ENCODE data around the gene PHACTR2. TPM values are rescaled to one million over a fixed set of nuclear protein-coding genes. Genes with fewer than 3 reads are reported as not detected.

PHACTR2 gene
- total and polyA plus RNA-seq, 2 of the 13 experiments (the other 11 are each of a cell fraction or from before 2014, with no cell fraction given) = 11.3 to 28.2 TPM

DNA sequence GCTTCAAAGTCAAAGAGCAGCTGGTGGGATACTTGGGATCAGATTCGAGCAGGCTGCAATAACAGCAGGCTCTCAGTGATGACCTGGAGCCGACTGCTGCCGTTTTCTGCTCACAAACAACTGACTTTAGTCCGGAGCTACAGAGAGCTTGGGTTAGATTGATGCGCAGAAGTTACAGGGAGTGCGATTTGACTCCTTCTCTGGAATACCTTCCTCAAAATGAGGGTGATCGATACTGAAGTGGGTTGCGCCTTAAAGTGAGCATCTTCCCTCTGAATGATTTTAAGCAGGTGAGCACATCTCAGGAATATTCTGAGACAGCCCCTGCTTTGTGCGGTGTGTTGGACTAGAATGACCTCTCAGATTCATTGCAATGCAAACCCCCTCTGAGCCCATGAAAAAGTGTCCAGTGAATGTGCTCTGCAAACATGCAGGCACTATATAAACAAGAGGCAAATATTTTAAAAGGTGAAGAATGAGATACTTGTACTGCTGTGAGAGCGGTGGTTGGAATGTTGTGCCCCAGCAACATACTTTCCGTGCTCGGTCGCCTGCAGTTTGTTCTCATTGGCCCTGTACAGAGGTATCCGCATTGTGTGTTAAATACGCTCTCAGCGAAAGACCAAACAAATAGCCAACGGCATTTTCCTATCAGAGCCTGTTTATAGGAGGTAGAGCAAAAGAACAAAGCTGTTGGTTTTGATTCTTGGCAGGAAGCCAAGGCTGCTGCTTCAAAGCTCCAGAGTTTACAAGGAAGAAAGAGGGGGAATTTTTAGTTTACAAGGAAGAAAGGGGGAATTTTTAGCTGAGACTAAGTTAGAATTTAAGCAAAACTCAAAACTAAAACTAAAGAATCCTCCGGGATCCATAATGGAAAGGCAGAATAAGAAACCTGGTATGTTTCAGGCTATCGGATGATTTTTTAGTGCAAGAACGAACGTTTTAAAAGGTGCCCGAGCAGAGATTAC is 67.7 kb downstream of the PHACTR2 start (continued):
- TF ChIP-seq, protein P1, sequence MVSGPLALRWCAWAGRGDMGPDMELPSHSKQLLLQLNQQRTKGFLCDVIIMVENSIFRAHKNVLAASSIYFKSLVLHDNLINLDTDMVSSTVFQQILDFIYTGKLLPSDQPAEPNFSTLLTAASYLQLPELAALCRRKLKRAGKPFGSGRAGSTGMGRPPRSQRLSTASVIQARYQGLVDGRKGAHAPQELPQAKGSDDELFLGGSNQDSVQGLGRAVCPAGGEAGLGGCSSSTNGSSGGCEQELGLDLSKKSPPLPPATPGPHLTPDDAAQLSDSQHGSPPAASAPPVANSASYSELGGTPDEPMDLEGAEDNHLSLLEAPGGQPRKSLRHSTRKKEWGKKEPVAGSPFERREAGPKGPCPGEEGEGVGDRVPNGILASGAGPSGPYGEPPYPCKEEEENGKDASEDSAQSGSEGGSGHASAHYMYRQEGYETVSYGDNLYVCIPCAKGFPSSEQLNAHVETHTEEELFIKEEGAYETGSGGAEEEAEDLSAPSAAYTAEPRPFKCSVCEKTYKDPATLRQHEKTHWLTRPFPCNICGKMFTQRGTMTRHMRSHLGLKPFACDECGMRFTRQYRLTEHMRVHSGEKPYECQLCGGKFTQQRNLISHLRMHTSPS (CRISPR knock-in tag; IDR thresholded peaks at IDR 0.05; ENCODE audit: low read depth) = no peak
- TF ChIP-seq REXO4 (CRISPR knock-in tag; IDR thresholded peaks at IDR 0.05; ENCODE audit: borderline replicate concordance) (no peak), ZNF124 (CRISPR knock-in tag; IDR thresholded peaks at IDR 0.05) (peak; percentile 92), ZNF761 (CRISPR knock-in tag; conservative IDR thresholded peaks at IDR 0.05) (no peak), ZNF713 (CRISPR knock-in tag; IDR thresholded peaks at IDR 0.05) (no peak), ZSCAN9 (CRISPR knock-in tag; IDR thresholded peaks at IDR 0.05; ENCODE audit: borderline replicate concordance) (peak; percentile 55; the same call in 1 of the 2 replicates), ZNF781 (CRISPR knock-in tag; IDR thresholded peaks at IDR 0.05; ENCODE audit: borderline replicate concordance, not compliant biosample characterization) (no peak), NFATC3 (CRISPR knock-in tag; IDR thresholded peaks at IDR 0.05) (no peak), ZKSCAN5 (CRISPR knock-in tag; IDR thresholded peaks at IDR 0.05) (no peak), SNRNP70 (IDR thresholded peaks at IDR 0.05; ENCODE audit: low read depth, low read length) (no peak), KLF9 (CRISPR knock-in tag; IDR thresholded peaks at IDR 0.05; ENCODE audit: low read depth) (no peak), PHF21A (CRISPR knock-in tag; IDR thresholded peaks at IDR 0.05) (peak; percentile 92; the same call in 1 of the 2 replicates), HDAC2 (CRISPR knock-in tag; IDR thresholded peaks at IDR 0.05) (peak; percentile 93)
- TF ChIP-seq, protein P2, sequence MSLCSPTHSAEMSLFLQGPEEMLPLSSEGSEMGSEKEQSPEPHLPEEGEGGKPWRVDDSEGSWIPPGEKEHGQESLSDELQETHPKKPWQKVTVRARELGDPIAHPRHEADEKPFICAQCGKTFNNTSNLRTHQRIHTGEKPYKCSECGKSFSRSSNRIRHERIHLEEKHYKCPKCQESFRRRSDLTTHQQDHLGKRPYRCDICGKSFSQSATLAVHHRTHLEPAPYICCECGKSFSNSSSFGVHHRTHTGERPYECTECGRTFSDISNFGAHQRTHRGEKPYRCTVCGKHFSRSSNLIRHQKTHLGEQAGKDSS (CRISPR knock-in tag; IDR thresholded peaks at IDR 0.05; ENCODE audit: borderline replicate concordance, low read depth) = peak; percentile 100
- TF ChIP-seq, protein P3, sequence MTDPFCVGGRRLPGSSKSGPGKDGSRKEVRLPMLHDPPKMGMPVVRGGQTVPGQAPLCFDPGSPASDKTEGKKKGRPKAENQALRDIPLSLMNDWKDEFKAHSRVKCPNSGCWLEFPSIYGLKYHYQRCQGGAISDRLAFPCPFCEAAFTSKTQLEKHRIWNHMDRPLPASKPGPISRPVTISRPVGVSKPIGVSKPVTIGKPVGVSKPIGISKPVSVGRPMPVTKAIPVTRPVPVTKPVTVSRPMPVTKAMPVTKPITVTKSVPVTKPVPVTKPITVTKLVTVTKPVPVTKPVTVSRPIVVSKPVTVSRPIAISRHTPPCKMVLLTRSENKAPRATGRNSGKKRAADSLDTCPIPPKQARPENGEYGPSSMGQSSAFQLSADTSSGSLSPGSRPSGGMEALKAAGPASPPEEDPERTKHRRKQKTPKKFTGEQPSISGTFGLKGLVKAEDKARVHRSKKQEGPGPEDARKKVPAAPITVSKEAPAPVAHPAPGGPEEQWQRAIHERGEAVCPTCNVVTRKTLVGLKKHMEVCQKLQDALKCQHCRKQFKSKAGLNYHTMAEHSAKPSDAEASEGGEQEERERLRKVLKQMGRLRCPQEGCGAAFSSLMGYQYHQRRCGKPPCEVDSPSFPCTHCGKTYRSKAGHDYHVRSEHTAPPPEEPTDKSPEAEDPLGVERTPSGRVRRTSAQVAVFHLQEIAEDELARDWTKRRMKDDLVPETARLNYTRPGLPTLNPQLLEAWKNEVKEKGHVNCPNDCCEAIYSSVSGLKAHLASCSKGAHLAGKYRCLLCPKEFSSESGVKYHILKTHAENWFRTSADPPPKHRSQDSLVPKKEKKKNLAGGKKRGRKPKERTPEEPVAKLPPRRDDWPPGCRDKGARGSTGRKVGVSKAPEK (CRISPR knock-in tag; IDR thresholded peaks at IDR 0.05; ENCODE audit: borderline replicate concordance) = 0 out of 2 replicates have a peak, but pooled peaks have one; percentile 62
- TF ChIP-seq, protein P4, sequence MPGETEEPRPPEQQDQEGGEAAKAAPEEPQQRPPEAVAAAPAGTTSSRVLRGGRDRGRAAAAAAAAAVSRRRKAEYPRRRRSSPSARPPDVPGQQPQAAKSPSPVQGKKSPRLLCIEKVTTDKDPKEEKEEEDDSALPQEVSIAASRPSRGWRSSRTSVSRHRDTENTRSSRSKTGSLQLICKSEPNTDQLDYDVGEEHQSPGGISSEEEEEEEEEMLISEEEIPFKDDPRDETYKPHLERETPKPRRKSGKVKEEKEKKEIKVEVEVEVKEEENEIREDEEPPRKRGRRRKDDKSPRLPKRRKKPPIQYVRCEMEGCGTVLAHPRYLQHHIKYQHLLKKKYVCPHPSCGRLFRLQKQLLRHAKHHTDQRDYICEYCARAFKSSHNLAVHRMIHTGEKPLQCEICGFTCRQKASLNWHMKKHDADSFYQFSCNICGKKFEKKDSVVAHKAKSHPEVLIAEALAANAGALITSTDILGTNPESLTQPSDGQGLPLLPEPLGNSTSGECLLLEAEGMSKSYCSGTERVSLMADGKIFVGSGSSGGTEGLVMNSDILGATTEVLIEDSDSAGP (CRISPR knock-in tag; IDR thresholded peaks at IDR 0.05; ENCODE audit: borderline replicate concordance) = peak; percentile 77
- TF ChIP-seq, protein P5, sequence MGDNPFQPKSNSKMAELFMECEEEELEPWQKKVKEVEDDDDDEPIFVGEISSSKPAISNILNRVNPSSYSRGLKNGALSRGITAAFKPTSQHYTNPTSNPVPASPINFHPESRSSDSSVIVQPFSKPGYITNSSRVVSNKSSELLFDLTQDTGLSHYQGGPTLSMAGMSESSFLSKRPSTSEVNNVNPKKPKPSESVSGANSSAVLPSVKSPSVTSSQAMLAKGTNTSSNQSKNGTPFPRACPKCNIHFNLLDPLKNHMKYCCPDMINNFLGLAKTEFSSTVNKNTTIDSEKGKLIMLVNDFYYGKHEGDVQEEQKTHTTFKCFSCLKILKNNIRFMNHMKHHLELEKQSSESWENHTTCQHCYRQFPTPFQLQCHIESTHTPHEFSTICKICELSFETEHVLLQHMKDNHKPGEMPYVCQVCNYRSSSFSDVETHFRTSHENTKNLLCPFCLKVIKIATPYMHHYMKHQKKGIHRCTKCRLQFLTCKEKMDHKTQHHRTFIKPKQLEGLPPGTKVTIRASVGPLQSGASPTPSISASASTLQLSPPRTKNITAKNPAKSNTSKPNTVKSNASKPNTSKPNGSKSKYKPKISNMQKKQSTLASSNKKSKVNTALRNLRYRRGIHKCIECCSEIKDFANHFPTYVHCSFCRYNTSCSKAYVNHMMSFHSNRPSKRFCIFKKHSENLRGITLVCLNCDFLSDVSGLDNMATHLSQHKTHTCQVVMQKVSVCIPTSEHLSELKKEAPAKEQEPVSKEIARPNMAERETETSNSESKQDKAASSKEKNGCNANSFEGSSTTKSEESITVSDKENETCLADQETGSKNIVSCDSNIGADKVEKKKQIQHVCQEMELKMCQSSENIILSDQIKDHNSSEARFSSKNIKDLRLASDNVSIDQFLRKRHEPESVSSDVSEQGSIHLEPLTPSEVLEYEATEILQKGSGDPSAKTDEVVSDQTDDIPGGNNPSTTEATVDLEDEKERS (CRISPR knock-in tag; IDR thresholded peaks at IDR 0.05) = peak; percentile 63; the same call in 1 of the 2 replicates

Measured in HepG2 (cell line).